HL-60 (cell line): Measurements from ENCODE around the gene PALM3.
"Not testable (repeated sequence)": the region's sequence is repeated elsewhere in the genome, so short reads cannot be mapped to it uniquely, and the experiment has no call there.

Source experiments
- DNase-seq, 2 experiments: peaks; one replicate each; pipeline ENCODE4 v3.0.0-alpha.2; 2010 to 2020; ENCODE audit warnings: low read depth in 1 of 2, low spot score in 1 of 2
- H3K27ac ChIP-seq: fragments of 250-450 bp; sonication (Bioruptor Pico); replicated peaks from 2 replicates; pipeline ENCODE4 v1.5.1; 2020; ENCODE audit warnings: mild to moderate bottlenecking, moderate library complexity
- H3K27me3 ChIP-seq: fragments of 250-450 bp; sonication (Bioruptor Pico); 2 replicates; pipeline ENCODE4 v1.5.1; 2021; ENCODE audit warnings: mild to moderate bottlenecking, moderate library complexity; ENCODE audit not compliant: insufficient read depth, poor library complexity, severe bottlenecking
- H3K4me3 ChIP-seq: replicated peaks from 2 replicates; pipeline ENCODE4 v1.5.1; 2011; ENCODE audit warnings: mild to moderate bottlenecking, control low read depth, low read length; ENCODE audit not compliant: insufficient read depth
- CTCF ChIP-seq: IDR thresholded peaks from one replicate; pipeline ENCODE4 v1.5.1; 2011; ENCODE audit warnings: low read length, control low read depth, inconsistent platforms; ENCODE audit not compliant: insufficient read depth
- GABPA ChIP-seq: IDR thresholded peaks from 2 replicates; pipeline ENCODE4 v1.6.1; 2012; ENCODE audit warnings: low read depth
- POLR2AphosphoS5 ChIP-seq: IDR thresholded peaks from 2 replicates; pipeline ENCODE4 v1.6.1; 2012; ENCODE audit warnings: low read depth
- REST ChIP-seq: IDR thresholded peaks from 2 replicates; pipeline ENCODE4 v1.6.1; 2012; ENCODE audit warnings: low read depth; ENCODE audit not compliant: insufficient replicate concordance
- SPI1 ChIP-seq: IDR thresholded peaks from 2 replicates; pipeline ENCODE4 v1.6.1; 2012; ENCODE audit warnings: low read depth, mild to moderate bottlenecking, borderline replicate concordance

The PALM3 gene

GRCh38 chr19:14022469-14022868, 39.4 kb downstream of the PALM3 start:
- TF ChIP-seq REST (no peak), CTCF (no peak), SPI1 (no peak), GABPA (no peak), POLR2AphosphoS5 (no peak)
- Histone ChIP-seq H3K27ac (no peak overlapping the region), H3K4me3 (no peak overlapping the region), H3K27me3 (no peaks in the 10 kb centered on the region)
- DNase-seq: no peak

GRCh38 chr19:14021474-14021873, 40.4 kb downstream of the PALM3 start:
- H3K27me3 ChIP-seq: no peaks in the 10 kb centered on the region
- H3K27ac ChIP-seq: 0 out of 2 replicates have a peak overlapping the region, but pooled peaks have one; percentile 12
- DNase-seq: peak; percentile 18 to 28
- no peak for TF ChIP-seq POLR2AphosphoS5
- no peak for TF ChIP-seq CTCF
- TF ChIP-seq SPI1: no peak
- TF ChIP-seq REST: no peak
- TF ChIP-seq GABPA: no peak
- H3K4me3 ChIP-seq: no peak overlapping the region

- not testable (repeated sequence) for H3K27me3 ChIP-seq, H3K27ac ChIP-seq, H3K4me3 ChIP-seq, DNase-seq
These were observed 42.1 kb downstream of the PALM3 start for GRCh38 chr19:14019739-14020138.

GRCh38 chr19:14019100-14019499, 42.8 kb downstream of the PALM3 start:
- no peak overlapping the region for H3K4me3 ChIP-seq
- H3K27ac ChIP-seq: no peak overlapping the region
- TF ChIP-seq REST (no peak), SPI1 (no peak), GABPA (no peak), CTCF (no peak), POLR2AphosphoS5 (no peak)

More at GRCh38 chr19:14019100-14019499, 42.8 kb downstream of the PALM3 start:
- no peak for DNase-seq
- H3K27me3 ChIP-seq: no peaks in the 10 kb centered on the region
